Panc1 (cell line): ENCODE measurements around the gene GREB1L.

ENCODE experiments used
- CTCF ChIP-seq: fragments of 450-650 bp; IDR thresholded peaks from 2 replicates; pipeline ENCODE4 v1.5.1; 2017; ENCODE audit warnings: mild to moderate bottlenecking
- TF ChIP-seq, protein P1 (sequence below), 2 experiments: IDR thresholded peaks; 2 replicates each; pipeline ENCODE4 v1.6.1; 2011 to 2012; ENCODE audit warnings: low read depth in 2 of 2, control low read depth in 1 of 2, low read length in 1 of 2, mild to moderate bottlenecking in 1 of 2, moderate library complexity in 1 of 2; ENCODE audit not compliant: insufficient read depth in 1 of 2

DNA sequence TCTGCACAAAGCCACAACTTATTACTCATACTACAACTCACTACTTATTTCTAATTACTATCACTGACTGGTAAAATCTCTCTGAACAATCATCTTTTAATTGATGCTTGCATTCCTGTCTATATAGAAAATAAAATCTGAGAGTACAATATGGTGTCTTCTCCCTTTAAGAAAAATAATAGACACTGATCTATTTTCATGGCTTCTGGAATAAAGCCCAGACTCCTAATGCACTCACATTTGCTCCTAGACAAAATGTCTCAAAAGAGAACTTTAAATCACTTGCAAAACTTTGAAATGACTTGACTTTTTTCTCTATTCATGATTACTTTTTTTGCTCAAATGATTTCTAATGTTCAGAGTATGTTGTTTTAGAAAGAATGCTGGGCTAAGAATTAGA lies 329.7 kb downstream of the GREB1L start:
- TF ChIP-seq CTCF, result no peak
- TF ChIP-seq, protein P1, sequence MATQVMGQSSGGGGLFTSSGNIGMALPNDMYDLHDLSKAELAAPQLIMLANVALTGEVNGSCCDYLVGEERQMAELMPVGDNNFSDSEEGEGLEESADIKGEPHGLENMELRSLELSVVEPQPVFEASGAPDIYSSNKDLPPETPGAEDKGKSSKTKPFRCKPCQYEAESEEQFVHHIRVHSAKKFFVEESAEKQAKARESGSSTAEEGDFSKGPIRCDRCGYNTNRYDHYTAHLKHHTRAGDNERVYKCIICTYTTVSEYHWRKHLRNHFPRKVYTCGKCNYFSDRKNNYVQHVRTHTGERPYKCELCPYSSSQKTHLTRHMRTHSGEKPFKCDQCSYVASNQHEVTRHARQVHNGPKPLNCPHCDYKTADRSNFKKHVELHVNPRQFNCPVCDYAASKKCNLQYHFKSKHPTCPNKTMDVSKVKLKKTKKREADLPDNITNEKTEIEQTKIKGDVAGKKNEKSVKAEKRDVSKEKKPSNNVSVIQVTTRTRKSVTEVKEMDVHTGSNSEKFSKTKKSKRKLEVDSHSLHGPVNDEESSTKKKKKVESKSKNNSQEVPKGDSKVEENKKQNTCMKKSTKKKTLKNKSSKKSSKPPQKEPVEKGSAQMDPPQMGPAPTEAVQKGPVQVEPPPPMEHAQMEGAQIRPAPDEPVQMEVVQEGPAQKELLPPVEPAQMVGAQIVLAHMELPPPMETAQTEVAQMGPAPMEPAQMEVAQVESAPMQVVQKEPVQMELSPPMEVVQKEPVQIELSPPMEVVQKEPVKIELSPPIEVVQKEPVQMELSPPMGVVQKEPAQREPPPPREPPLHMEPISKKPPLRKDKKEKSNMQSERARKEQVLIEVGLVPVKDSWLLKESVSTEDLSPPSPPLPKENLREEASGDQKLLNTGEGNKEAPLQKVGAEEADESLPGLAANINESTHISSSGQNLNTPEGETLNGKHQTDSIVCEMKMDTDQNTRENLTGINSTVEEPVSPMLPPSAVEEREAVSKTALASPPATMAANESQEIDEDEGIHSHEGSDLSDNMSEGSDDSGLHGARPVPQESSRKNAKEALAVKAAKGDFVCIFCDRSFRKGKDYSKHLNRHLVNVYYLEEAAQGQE (IDR thresholded peaks at IDR 0.05; ENCODE audit: insufficient read depth in 1 of 2, low read depth in 2 of 2, low read length in 1 of 2), result no peak
